Measurements from ENCODE around the gene PRKCD.

PRKCD gene

DNA sequence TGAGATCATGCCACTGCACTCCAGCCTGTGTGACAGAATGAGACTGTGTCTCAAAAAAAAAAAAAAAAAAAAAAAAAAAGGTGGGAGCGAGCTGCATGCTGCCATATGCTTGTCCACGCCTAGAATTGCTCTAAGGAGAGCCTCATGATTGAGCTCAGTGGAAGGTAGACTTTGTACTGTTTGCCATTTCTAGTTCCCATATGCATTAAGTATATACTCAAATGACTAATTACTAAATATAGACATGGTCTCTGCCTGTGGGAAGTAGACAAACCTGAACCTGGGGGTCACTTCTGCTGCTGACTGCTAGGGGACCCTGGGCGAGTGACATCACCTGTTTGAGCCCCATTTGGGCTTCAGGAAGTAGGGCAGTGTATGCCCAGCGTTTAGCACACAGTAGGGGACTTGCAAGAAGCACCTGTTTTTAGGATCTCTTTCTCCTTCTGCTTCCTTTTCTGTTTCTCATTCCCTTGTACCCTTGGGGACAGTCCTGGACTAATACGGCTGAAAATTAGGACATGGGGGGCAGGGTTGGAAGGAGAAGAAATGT, 27.2 kb downstream of the PRKCD start:
- H3K36me3 ChIP-seq (ENCODE audit: insufficient read depth, insufficient read length, low read length): peaks cover 77% of the 10 kb centered on the region
- H3K9me3 ChIP-seq (ENCODE audit: insufficient read depth, low read length): no peaks in the 10 kb centered on the region
- H3K9ac ChIP-seq (ENCODE audit: insufficient read length, low read depth): no peak overlapping the region
- peaks cover 7% of the 10 kb centered on the region for H3K4me1 ChIP-seq (ENCODE audit: insufficient read depth, insufficient read length)
- DNase-seq (ENCODE audit: low read depth, low spot score): no peak
- no peak overlapping the region for H3K4me3 ChIP-seq (ENCODE audit: insufficient read length, low read depth)
- H3K27me3 ChIP-seq (ENCODE audit: insufficient read depth, insufficient read length): no peaks in the 10 kb centered on the region
- TF ChIP-seq SUZ12 (IDR thresholded peaks at IDR 0.05; ENCODE audit: extremely low read depth, insufficient read depth, insufficient read length) (no peak), YY1 (IDR thresholded peaks at IDR 0.05; ENCODE audit: insufficient read depth, insufficient read length) (no peak), ZNF274 (IDR thresholded peaks at IDR 0.05; ENCODE audit: low read depth, low read length) (no peak)

DNA sequence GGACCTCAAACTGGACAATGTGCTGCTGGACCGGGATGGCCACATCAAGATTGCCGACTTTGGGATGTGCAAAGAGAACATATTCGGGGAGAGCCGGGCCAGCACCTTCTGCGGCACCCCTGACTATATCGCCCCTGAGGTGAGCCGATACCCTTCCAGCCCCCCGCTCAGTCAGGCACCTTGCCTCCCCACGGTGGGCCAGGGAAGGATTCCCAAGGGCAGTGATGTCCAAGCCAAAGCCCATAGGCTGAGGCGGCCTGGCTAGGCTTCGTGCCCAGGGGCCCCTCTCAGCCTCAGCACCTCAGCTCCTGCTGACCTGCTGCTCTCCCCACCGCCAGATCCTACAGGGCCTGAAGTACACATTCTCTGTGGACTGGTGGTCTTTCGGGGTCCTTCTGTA, 27.7 kb downstream of the PRKCD start:
- no peaks in the 10 kb centered on the region for H3K9me3 ChIP-seq (ENCODE audit: insufficient read depth, low read length)
- no peaks in the 10 kb centered on the region for H3K27me3 ChIP-seq (ENCODE audit: insufficient read depth, insufficient read length)
- TF ChIP-seq ZNF274 (IDR thresholded peaks at IDR 0.05; ENCODE audit: low read depth, low read length) (no peak), SUZ12 (IDR thresholded peaks at IDR 0.05; ENCODE audit: extremely low read depth, insufficient read depth, insufficient read length) (no peak), YY1 (IDR thresholded peaks at IDR 0.05; ENCODE audit: insufficient read depth, insufficient read length) (no peak)
- peaks cover 11% of the 10 kb centered on the region for H3K4me1 ChIP-seq (ENCODE audit: insufficient read depth, insufficient read length)
- H3K9ac ChIP-seq (ENCODE audit: insufficient read length, low read depth): no peak overlapping the region
- H3K4me3 ChIP-seq (ENCODE audit: insufficient read length, low read depth): no peak overlapping the region
- no peak for DNase-seq (ENCODE audit: low read depth, low spot score)
- peaks cover 72% of the 10 kb centered on the region for H3K36me3 ChIP-seq (ENCODE audit: insufficient read depth, insufficient read length, low read length)

DNA sequence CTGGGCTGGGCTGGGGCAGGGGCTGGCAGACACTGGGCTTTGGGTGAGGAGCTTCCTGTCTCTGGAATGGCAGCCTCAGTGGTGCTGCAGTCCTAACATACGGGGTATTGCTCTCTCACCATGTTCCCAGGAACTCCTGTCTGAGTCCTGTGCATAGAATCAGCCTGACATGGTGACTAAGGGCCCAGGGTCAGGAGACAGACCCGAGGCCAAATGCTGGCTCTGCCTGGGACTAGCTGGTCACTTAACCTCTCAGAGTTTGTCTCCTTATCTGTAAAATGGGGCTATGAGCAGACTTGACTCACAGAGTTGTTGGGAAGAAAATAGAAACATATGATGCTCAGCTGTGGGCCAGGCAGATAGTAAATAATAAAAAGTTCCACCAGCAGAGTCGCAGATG, 28.3 kb downstream of the PRKCD start:
- H3K4me3 ChIP-seq (ENCODE audit: insufficient read length, low read depth): no peak overlapping the region
- no peaks in the 10 kb centered on the region for H3K9me3 ChIP-seq (ENCODE audit: insufficient read depth, low read length)
- peaks cover 71% of the 10 kb centered on the region for H3K36me3 ChIP-seq (ENCODE audit: insufficient read depth, insufficient read length, low read length)
- H3K27me3 ChIP-seq (ENCODE audit: insufficient read depth, insufficient read length): no peaks in the 10 kb centered on the region
- H3K9ac ChIP-seq (ENCODE audit: insufficient read length, low read depth): no peak overlapping the region
- no peak for DNase-seq (ENCODE audit: low read depth, low spot score)
- H3K4me1 ChIP-seq (ENCODE audit: insufficient read depth, insufficient read length): peaks cover 17% of the 10 kb centered on the region
- TF ChIP-seq YY1 (IDR thresholded peaks at IDR 0.05; ENCODE audit: insufficient read depth, insufficient read length): no peak
- TF ChIP-seq ZNF274 (IDR thresholded peaks at IDR 0.05; ENCODE audit: low read depth, low read length): no peak

DNA sequence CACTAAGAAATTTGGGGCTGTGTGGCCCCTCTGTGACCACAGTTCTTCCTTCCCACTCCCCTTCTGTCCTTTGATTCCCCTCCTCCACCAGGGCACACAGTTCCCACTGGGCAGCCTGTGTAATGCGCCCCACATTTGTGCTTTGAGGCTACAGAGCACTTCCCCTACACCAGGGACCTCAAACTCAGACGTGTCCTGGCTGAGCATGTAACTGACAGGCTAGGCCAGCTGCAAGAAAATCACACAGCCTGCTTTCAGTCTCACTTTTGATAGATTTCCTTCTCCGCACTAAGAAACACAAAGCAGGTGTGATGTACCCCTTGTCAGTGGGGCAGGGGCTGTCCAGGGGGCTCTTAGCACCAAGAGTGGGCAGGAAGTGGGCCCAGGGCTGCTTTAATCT, 29.6 kb downstream of the PRKCD start:
- no peaks in the 10 kb centered on the region for H3K9me3 ChIP-seq (ENCODE audit: insufficient read depth, low read length)
- H3K4me3 ChIP-seq (ENCODE audit: insufficient read length, low read depth): no peak overlapping the region
- no peak overlapping the region for H3K9ac ChIP-seq (ENCODE audit: insufficient read length, low read depth)
- DNase-seq (ENCODE audit: low read depth, low spot score): no peak
- peaks cover 23% of the 10 kb centered on the region for H3K4me1 ChIP-seq (ENCODE audit: insufficient read depth, insufficient read length)
- H3K36me3 ChIP-seq (ENCODE audit: insufficient read depth, insufficient read length, low read length): peaks cover 61% of the 10 kb centered on the region
- TF ChIP-seq YY1 (IDR thresholded peaks at IDR 0.05; ENCODE audit: insufficient read depth, insufficient read length) (no peak), ZNF274 (IDR thresholded peaks at IDR 0.05; ENCODE audit: low read depth, low read length) (no peak)
- H3K27me3 ChIP-seq (ENCODE audit: insufficient read depth, insufficient read length): no peaks in the 10 kb centered on the region

DNA sequence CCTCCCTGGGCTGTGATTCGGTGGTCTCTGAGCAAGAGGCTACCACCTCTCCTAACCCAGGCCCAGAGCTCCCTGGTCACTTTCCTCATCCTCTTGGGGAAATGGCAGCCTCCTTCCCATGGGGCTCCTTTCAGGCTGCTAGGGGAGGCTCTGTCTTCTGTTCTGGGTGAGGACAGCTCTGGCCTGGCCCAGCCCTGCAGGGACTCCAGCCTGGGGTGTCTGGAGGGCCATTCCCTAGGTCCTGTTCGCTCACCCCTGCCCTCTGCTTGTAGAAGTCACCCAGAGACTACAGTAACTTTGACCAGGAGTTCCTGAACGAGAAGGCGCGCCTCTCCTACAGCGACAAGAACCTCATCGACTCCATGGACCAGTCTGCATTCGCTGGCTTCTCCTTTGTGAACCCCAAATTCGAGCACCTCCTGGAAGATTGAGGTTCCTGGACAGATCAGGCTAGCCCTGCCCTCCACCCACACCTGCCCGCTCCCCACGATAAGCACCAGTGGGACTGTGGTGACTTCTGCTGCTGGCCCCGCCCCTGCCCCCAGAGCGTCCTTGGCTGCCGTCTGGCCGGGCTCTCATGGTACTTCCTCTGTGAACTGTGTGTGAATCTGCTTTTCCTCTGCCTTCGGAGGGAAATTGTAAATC, 30.9 kb downstream of the PRKCD start:
- H3K4me1 ChIP-seq (ENCODE audit: insufficient read depth, insufficient read length): peaks cover 25% of the 10 kb centered on the region
- no peak for DNase-seq (ENCODE audit: low read depth, low spot score)
- no peaks in the 10 kb centered on the region for H3K27me3 ChIP-seq (ENCODE audit: insufficient read depth, insufficient read length)
- TF ChIP-seq YY1 (IDR thresholded peaks at IDR 0.05; ENCODE audit: insufficient read depth, insufficient read length) (no peak), ZNF274 (IDR thresholded peaks at IDR 0.05; ENCODE audit: low read depth, low read length) (no peak), SUZ12 (IDR thresholded peaks at IDR 0.05; ENCODE audit: extremely low read depth, insufficient read depth, insufficient read length) (no peak)
- no peak overlapping the region for H3K9ac ChIP-seq (ENCODE audit: insufficient read length, low read depth)
- peaks cover 48% of the 10 kb centered on the region for H3K36me3 ChIP-seq (ENCODE audit: insufficient read depth, insufficient read length, low read length)
- H3K4me3 ChIP-seq (ENCODE audit: insufficient read length, low read depth): no peak overlapping the region
- H3K9me3 ChIP-seq (ENCODE audit: insufficient read depth, low read length): no peaks in the 10 kb centered on the region

DNA sequence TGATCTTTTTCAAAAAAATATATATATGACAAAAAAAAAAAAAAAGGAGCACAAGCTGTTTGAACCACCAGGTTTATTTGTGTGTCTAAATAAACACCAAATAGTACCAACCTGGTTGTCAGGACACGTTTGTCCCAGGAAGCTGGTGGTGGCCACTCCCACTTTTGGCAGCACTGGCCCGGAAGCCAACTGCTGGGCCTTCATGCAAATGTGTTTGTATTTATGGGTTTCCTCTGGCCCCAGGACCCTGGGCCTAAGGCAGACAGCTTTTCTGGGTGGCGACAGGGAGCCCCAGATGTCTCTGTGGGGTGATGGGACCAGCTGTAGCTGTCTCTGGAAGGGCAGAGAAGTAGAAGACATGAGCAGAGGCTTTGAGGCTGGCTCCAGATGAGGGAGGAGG, 31.6 kb downstream of the PRKCD start:
- peaks cover 43% of the 10 kb centered on the region for H3K36me3 ChIP-seq (ENCODE audit: insufficient read depth, insufficient read length, low read length)
- no peak overlapping the region for H3K9ac ChIP-seq (ENCODE audit: insufficient read length, low read depth)
- H3K4me1 ChIP-seq (ENCODE audit: insufficient read depth, insufficient read length): peaks cover 25% of the 10 kb centered on the region

DNA sequence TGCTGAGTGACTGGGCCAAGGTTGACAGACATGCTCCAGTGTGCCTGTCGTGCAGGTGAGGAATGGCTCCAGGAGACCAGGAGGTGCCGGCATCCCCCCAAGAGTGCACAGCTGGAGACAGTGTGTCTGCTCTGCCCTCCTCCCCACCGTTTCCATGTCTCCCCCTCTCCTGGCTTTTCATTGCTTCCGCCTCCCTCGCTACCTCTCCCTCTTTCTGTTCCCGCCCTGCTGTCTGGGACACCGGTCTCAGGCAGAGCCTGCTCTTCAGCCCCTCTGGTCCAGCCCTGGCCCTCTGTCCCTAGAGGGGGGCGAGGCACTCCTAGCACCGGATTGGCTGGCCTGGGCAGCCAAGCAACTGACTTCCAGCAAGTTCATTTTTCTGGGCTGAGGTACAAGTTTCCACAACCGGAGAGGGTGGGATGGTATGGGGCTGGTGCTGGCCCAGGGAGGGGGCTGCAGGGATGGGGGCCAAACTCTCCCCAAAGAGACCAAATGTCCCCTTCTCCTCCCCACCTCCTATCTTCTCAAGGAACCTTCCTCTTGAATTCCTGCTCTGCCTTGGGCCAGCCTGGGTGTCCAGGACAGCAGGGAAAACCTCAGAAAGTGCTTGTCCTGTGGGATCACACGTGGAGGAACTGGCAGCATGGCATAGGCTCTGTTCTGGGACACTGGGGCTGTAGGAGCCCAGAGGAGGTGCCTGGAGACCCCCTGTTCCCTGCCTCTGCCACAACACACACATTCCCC, 32.6 kb downstream of the PRKCD start:
- no peak for TF ChIP-seq ZNF274 (IDR thresholded peaks at IDR 0.05; ENCODE audit: low read depth, low read length)
- Histone ChIP-seq H3K36me3 (ENCODE audit: insufficient read depth, insufficient read length, low read length) (peaks cover 36% of the 10 kb centered on the region), H3K4me3 (ENCODE audit: insufficient read length, low read depth) (no peak overlapping the region), H3K9me3 (ENCODE audit: insufficient read depth, low read length) (no peaks in the 10 kb centered on the region), H3K9ac (ENCODE audit: insufficient read length, low read depth) (peak overlapping the region; percentile 29), H3K4me1 (ENCODE audit: insufficient read depth, insufficient read length) (peaks cover 25% of the 10 kb centered on the region), H3K27me3 (ENCODE audit: insufficient read depth, insufficient read length) (no peaks in the 10 kb centered on the region)
- DNase-seq (ENCODE audit: low read depth, low spot score): no peak

More for the DNA sequence above, 31.6 kb downstream of the PRKCD start:
- Histone ChIP-seq H3K9me3 (ENCODE audit: insufficient read depth, low read length) (no peaks in the 10 kb centered on the region), H3K27me3 (ENCODE audit: insufficient read depth, insufficient read length) (no peaks in the 10 kb centered on the region), H3K4me3 (ENCODE audit: insufficient read length, low read depth) (no peak overlapping the region)
- no peak for TF ChIP-seq ZNF274 (IDR thresholded peaks at IDR 0.05; ENCODE audit: low read depth, low read length)
- no peak for TF ChIP-seq SUZ12 (IDR thresholded peaks at IDR 0.05; ENCODE audit: extremely low read depth, insufficient read depth, insufficient read length)
- TF ChIP-seq YY1 (IDR thresholded peaks at IDR 0.05; ENCODE audit: insufficient read depth, insufficient read length): no peak
- DNase-seq (ENCODE audit: low read depth, low spot score): no peak

All from NT2/D1 (cell line).